GM18517 (cell line): Measurements from ENCODE around the gene SMTNL1.

ENCODE experiments used
- ATAC-seq: cut with Tn5 transposase; IDR thresholded peaks from one replicate; pipeline ENCODE4 v1.9.1; 2021; ENCODE audit warnings: mild to moderate bottlenecking, moderate library complexity; ENCODE audit not compliant: unreplicated experiment

SMTNL1 gene

GRCh38 chr11:57586711-57587245 is 49.4 kb downstream of the SMTNL1 start:
- ATAC-seq = no peak

GRCh38 chr11:57588046-57588710 is 50.8 kb downstream of the SMTNL1 start:
- no peak for ATAC-seq

GRCh38 chr11:57596266-57596885 is 59.0 kb downstream of the SMTNL1 start:
- no peak for ATAC-seq

- ATAC-seq = no peak
Observed at GRCh38 chr11:57597461-57597915, 60.1 kb downstream of the SMTNL1 start, which contains the start of gene SERPING1. Gene SERPING1, plus strand, starts transcription at chr11:57597685. Its CDS starts 586 bp downstream, at chr11:57598271.

- ATAC-seq = no peak
Observed at GRCh38 chr11:57597916-57598830, 60.8 kb downstream of the SMTNL1 start.

GRCh38 chr11:57598831-57599155 is 61.4 kb downstream of the SMTNL1 start:
- no peak for ATAC-seq

GRCh38 chr11:57599381-57599780 is 62.0 kb downstream of the SMTNL1 start:
- no peak for ATAC-seq
